C4-2B (cell line): ENCODE data around the gene YY1AP1.
"Not testable (repeated sequence)": the region's sequence is repeated elsewhere in the genome, so short reads cannot be mapped to it uniquely, and the experiment has no call there.

Experiments
- ZFX ChIP-seq: fragments of 450-650 bp; IDR thresholded peaks from 2 replicates; pipeline ENCODE4 v1.6.1; 2017
- TF ChIP-seq, protein P1 (sequence below): fragments of 450-650 bp; conservative IDR thresholded peaks from 2 replicates; pipeline ENCODE4 v1.5.1; 2017; ENCODE audit warnings: mild to moderate bottlenecking

DNA sequence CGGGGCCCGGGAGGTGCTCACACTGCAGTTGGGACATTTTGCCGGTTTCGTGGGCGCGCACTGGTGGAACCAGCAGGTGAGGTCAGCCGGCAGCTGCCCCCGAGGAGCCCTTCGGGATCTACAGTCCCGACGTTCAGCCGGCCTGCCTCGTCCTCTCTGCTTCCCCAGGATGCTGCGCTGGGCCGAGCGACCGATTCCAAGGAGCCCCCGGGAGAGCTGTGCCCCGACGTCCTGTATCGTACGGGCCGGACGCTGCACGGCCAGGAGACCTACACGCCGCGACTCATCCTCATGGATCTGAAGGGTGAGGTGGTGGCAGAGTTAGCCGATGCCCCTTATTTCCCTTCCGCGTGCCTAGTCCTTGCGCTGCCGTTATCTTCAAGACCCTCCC is 78.3 kb downstream of the YY1AP1 start:
- TF ChIP-seq, protein P1, sequence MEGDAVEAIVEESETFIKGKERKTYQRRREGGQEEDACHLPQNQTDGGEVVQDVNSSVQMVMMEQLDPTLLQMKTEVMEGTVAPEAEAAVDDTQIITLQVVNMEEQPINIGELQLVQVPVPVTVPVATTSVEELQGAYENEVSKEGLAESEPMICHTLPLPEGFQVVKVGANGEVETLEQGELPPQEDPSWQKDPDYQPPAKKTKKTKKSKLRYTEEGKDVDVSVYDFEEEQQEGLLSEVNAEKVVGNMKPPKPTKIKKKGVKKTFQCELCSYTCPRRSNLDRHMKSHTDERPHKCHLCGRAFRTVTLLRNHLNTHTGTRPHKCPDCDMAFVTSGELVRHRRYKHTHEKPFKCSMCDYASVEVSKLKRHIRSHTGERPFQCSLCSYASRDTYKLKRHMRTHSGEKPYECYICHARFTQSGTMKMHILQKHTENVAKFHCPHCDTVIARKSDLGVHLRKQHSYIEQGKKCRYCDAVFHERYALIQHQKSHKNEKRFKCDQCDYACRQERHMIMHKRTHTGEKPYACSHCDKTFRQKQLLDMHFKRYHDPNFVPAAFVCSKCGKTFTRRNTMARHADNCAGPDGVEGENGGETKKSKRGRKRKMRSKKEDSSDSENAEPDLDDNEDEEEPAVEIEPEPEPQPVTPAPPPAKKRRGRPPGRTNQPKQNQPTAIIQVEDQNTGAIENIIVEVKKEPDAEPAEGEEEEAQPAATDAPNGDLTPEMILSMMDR: not testable (repeated sequence)
- not testable (repeated sequence) for TF ChIP-seq ZFX
